Psoas muscle (tissue), 8 donors: ENCODE measurements around the gene EPHA2. TPM values are rescaled to one million over a fixed set of nuclear protein-coding genes. Genes with fewer than 3 reads are reported as not detected.

ENCODE experiments used
- ATAC-seq, 4 donors: fragments of 200-7000 bp; cut with Tn5 transposase; one replicate each; pipeline ENCODE4 v1.9.1; 2020; ENCODE audit warnings: moderate library complexity in 3 of 4, mild to moderate bottlenecking in 2 of 4
- DNase-seq, 2 donors: peaks; one replicate each; pipeline ENCODE4 v3.0.0-alpha.2; 2020
- H3K27ac ChIP-seq: fragments of 200-600 bp; one replicate; pipeline ENCODE4 v1.8.0; 2022
- H3K27me3 ChIP-seq, 3 donors: fragments of 200-600 bp in 1 of 3; one replicate each; pipeline versions ENCODE4 v1.6.1 to v1.8.0; 2013 to 2022; ENCODE audit warnings: low read length in 2 of 3, mild to moderate bottlenecking in 2 of 3, moderate library complexity in 1 of 3; ENCODE audit not compliant: insufficient read depth in 3 of 3
- H3K36me3 ChIP-seq, 2 donors: fragments of 200-600 bp in 1 of 2; one replicate each; pipeline versions ENCODE4 v1.6.1 to v1.8.0; 2013 to 2022; ENCODE audit warnings: low read depth in 1 of 2, mild to moderate bottlenecking in 1 of 2, moderate library complexity in 1 of 2; ENCODE audit not compliant: insufficient read depth in 1 of 2
- H3K4me1 ChIP-seq: fragments of 200-600 bp; one replicate; pipeline ENCODE4 v1.8.0; 2022
- H3K4me3 ChIP-seq: fragments of 200-600 bp; one replicate; pipeline ENCODE4 v1.8.0; 2022; ENCODE audit warnings: mild to moderate bottlenecking
- H3K9me3 ChIP-seq: fragments of 200-600 bp; one replicate; pipeline ENCODE4 v1.8.0; 2022
- WGBS, 3 donors: extraction: QIAGEN DNeasy Blood & Tissue Kit; methylation state at CpG; one replicate each; pipeline versions ENCODE4 v1.1.6 to v1.1.7; 2013; 5-methylcytosine and 5-hydroxymethylcytosine counted together
- intact Hi-C, 2 donors: fragments of 100-400 bp; cut with DNase I; formaldehyde crosslinking; loops; one replicate each; pipeline versions ENCODE4 v1.11.0 to v1.14.2; 2022
- polyA plus RNA-seq, 3 donors: library from polyadenylated mRNA; stranded (reverse); fragments of 200-250 nt; gene quantifications; one replicate each; pipeline ENCODE4 v1.2.3, GENCODE V29; 2013
- total RNA-seq, 4 donors: library from RNA; stranded (reverse); fragmentation: NEBNext Ultra II Directional in 2 of 4; extraction: Animal tissue kit (Norgen Biotek cat#: 25700) in 2 of 4; gene quantifications; one replicate each; pipeline versions ENCODE4 v1.2.1 to v1.2.4, GENCODE V29; 2021 to 2023
- TF ChIP-seq, protein P1 (sequence below): fragments of 200-600 bp; IDR thresholded peaks from one replicate; pipeline ENCODE4 v1.8.0; 2022; ENCODE audit warnings: antibody characterized with exemption
- donor health status: healthy with polysubstance abuse.
- donor health status: DM: no; HTN: no; CAD: no; lungs with moderate emphysema.
- donor health status: Bipolar disorder and iron deficiency.
- donor health status: healthy.
- donor health status: DM: yes; HTN: yes; CAD: no.
- donor health status: DM: no; HTN: no; CAD: no.
- donor health status: DM: no; HTN: no; CAD: no.
- donor health status: DM: yes; HTN: yes; CAD: no.

Gene EPHA2
- total and polyA plus RNA-seq, 7 donors, result 1.3 to 8.0 (median 3.2) TPM

DNA sequence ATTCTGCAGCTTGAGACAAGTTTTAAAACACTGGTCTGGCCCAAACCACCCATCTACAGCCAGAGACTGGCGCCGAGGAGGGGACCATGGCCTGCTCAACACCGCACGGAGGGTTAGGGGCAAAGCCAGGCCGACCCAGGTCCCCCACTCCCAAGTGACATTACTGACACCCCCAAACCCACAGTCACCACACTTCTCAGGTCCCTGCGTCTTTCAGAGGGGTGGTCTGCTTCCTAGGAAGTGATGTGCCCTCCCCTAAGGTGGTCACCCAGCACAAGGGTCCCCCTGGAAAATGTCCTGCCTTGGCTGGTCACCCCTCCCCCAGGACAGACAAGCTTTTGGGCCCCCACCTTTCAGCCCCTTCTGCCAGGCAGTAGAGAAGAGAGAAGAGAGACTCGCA is 20.8 kb upstream of the EPHA2 start:
- WGBS, 3 donors, result 69 to 83% (median 80%) methylated on average over 7 of the region's 7 CpGs
- Histone ChIP-seq H3K4me1 (peaks cover 9% of the 10 kb centered on the region), H3K9me3 (no peaks in the 10 kb centered on the region), H3K36me3 (no peaks in the 10 kb centered on the region), H3K27me3 (peaks cover 0 to 8% (median 0%) of the 10 kb centered on the region in 3 donors), H3K4me3 (no peak overlapping the region), H3K27ac (peak overlapping the region; percentile 67)
- intact Hi-C loops, result no loop called here
- TF ChIP-seq, protein P1, sequence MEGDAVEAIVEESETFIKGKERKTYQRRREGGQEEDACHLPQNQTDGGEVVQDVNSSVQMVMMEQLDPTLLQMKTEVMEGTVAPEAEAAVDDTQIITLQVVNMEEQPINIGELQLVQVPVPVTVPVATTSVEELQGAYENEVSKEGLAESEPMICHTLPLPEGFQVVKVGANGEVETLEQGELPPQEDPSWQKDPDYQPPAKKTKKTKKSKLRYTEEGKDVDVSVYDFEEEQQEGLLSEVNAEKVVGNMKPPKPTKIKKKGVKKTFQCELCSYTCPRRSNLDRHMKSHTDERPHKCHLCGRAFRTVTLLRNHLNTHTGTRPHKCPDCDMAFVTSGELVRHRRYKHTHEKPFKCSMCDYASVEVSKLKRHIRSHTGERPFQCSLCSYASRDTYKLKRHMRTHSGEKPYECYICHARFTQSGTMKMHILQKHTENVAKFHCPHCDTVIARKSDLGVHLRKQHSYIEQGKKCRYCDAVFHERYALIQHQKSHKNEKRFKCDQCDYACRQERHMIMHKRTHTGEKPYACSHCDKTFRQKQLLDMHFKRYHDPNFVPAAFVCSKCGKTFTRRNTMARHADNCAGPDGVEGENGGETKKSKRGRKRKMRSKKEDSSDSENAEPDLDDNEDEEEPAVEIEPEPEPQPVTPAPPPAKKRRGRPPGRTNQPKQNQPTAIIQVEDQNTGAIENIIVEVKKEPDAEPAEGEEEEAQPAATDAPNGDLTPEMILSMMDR, result no peak
- DNase-seq, result no peak
- no peak for ATAC-seq

DNA sequence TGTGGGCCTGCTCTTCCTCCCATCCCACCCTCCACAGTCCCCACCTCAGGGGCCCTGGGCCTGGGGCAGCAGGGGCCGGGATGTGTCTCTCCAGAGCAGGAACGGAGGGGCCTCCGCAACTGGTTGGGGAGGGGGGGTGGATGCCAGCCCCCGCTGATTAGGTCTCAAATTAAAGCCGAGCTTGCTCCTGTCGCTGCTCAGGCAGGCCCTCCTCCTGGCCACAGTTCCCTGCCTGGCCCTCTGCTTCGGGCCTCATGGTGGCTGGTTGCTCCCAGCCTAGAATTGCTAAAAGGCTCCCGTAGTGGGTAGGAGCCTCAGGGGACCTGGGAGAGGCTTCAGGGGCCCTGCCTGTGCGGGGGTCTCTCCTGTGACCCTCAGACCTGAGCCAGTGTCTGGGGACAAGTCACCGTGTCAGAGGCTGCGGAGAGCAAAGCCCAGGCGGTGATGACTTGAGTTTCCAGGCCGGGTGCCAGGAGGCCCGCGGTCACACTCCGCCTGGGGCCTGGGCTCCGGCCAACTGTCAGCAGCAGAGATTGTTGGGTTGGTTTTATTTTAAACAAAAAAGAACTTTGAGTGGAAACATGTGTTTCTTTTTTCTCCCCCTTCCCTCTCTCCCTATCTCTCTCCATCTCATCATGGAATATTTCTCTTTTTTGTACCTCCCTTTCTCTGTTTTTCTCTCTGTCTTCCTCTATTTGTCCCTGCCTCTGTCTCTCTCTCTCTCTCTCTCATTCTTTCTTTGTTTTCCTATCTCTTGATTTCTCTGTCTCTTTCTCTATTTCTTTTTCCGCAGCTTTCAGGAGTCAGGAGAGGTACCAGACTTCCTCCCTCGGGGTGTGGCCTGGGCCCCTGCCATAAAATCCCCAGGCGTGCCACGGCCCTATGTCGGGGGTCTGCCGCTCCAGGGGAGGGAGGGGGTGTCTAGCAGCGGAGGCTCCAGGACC is 20.0 kb upstream of the EPHA2 start:
- Histone ChIP-seq H3K4me1 (peaks cover 9% of the 10 kb centered on the region), H3K36me3 (no peaks in the 10 kb centered on the region), H3K27ac (peak overlapping the region; percentile 67), H3K4me3 (no peak overlapping the region), H3K27me3 (peaks cover 0 to 11% (median 0%) of the 10 kb centered on the region in 3 donors), H3K9me3 (no peaks in the 10 kb centered on the region)
- TF ChIP-seq, protein P1, result no peak
- 10 to 18% (median 16%) methylated on average over 22 to 24 of the region's 24 CpGs for WGBS, 3 donors
- ATAC-seq (peak; percentile 69 to 90 (median 85)), DNase-seq (peak; percentile 91)
- intact Hi-C loops, result no loop called here

DNA sequence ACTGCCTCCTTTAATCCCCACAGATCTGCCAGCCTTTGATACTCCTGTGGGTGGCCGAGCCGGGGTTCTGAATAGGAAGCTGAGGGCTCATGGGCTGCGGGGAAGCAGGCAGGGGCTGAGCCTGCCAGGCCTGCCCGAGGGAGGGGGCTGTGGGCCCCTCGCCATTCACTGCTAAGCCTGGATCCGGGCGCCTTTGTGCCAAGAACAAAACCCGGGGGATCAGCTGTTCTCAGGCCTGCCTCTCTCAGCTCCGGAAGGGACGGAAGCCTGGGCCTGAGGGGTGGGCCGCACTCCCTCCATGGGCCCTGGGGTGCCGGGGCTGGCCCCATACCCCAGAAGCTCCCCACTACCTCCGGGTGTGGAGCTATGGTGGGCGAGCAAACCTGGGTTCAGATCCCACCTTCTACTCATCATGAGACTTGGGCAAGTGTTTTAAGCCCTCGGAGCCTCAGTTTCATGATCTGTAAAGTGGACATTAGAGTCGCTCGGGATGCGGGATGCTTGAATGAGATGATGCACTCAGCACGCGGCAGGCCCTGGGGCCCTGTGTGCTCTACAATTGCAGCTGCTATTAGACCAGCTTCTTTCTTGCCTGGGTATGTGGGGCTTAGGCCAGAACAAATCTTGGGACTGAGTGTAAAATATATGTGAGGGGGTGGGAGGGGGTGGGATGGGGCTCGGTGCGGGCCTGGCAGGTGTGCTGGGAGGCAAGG is 19.2 kb upstream of the EPHA2 start:
- intact Hi-C loops, result loop anchor here in 1 of 2 donors (5.0 kb wide), 1 partner anchor 178 kb away; no protein-coding TSS in a partner anchor
- peaks cover 9% of the 10 kb centered on the region for H3K4me1 ChIP-seq
- TF ChIP-seq, protein P1, result no peak
- DNase-seq, result no peak
- no peaks in the 10 kb centered on the region for H3K36me3 ChIP-seq
- peak overlapping the region; percentile 67 for H3K27ac ChIP-seq
- WGBS, 3 donors, result 47 to 61% (median 57%) methylated on average over 16 to 22 of the region's 22 CpGs
- no peak for ATAC-seq
- H3K9me3 ChIP-seq, result no peaks in the 10 kb centered on the region
- H3K27me3 ChIP-seq, result peaks cover 0 to 12% (median 0%) of the 10 kb centered on the region in 3 donors
- no peak overlapping the region for H3K4me3 ChIP-seq

DNA sequence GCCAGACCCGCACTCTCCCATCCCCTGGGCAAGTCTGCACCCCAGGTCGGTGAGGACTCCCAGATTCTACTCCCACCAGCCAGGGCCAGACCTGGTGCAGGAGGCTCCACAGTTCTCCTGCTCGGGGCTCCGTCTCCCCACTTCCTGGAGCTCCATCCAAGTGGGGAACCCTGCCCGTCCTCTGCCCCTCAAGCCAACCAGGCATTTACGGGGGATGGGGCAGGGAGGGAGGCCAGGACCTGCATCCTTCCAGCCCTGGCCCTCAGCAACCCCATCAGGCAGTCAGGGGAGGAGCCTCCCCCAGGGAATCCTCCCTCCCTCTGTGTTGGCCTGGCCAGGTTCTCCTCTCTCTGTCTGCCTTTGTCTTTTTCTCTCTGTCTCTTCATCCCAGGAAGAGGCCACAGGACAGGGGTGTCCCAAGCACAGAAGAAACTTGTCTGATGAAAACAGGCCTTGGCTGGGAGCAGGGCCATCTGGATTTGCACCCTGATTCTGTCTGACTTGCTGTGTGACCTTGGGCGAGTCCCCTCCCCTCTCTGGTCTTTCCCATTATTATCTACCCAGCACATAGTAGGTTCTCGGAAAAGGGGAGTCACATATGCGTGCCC is 18.5 kb upstream of the EPHA2 start:
- TF ChIP-seq, protein P1, result no peak
- ATAC-seq (no peak), DNase-seq (no peak)
- Histone ChIP-seq H3K9me3 (no peaks in the 10 kb centered on the region), H3K4me1 (peaks cover 9% of the 10 kb centered on the region), H3K4me3 (no peak overlapping the region), H3K36me3 (no peaks in the 10 kb centered on the region), H3K27me3 (peaks cover 0 to 18% (median 0%) of the 10 kb centered on the region in 3 donors), H3K27ac (no peak overlapping the region)
- WGBS, 3 donors, result 83 to 86% (median 84%) methylated on average over 9 of the region's 9 CpGs
- intact Hi-C loops, result loop anchor here in 1 of 2 donors (5.0 kb wide), 1 partner anchor 177 kb away; no protein-coding TSS in a partner anchor
